Left cardiac atrium (tissue), 4 donors: ENCODE measurements around the gene TMEM179. TPM values are rescaled to one million over a fixed set of nuclear protein-coding genes. Genes with fewer than 3 reads are reported as not detected.

Experiments used
- ATAC-seq, 2 donors: fragments of 200-7000 bp; cut with Tn5 transposase; one replicate each; pipeline ENCODE4 v1.9.1; 2020; ENCODE audit warnings: mild to moderate bottlenecking in 2 of 2, moderate library complexity in 2 of 2
- DNase-seq: peaks from one replicate; pipeline ENCODE4 v3.0.0-alpha.2; 2020
- intact Hi-C, 2 donors: fragments of 100-400 bp; cut with DNase I; formaldehyde crosslinking; loops; one replicate each; pipeline versions ENCODE4 v1.14.1 to v1.15.1; 2022 to 2023
- total RNA-seq, 2 donors: library from RNA; stranded (reverse); fragmentation: NEBNext Ultra II Directional; extraction: Animal tissue kit (Norgen Biotek cat#: 25700); gene quantifications; one replicate each; pipeline ENCODE4 v1.2.1, GENCODE V29; 2021
- donor health status: DM: no; HTN: yes; CAD: no.
- donor health status: DM: no; HTN: yes; CAD: no; lungs with severe emphysema.
- donor health status: DM: yes; HTN: yes; CAD: no.
- donor health status: Dilated cardiomyopathy.

TMEM179 gene
- total RNA-seq, 2 donors from 2014 or later: 0.24 to 1.0 TPM

DNA sequence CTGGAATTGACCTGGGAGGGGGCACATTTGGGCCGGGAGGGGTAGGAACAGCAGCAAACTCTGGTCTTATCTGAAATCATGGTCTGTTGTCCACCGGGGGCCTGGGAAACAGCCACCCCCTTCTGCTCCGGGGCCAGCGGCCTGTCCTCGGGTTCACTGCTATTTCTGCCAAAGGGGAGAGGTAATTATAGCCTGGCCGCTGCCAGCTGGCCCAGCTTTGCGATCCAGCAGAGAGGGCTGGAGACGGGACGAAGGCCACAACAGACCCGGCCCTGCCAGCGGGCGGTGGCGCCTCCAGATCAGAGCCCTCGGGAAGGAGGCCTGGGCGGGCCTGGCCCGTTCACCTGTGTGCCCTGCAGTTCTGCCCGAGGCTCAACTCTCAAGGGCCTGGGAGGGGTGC, 25.1 kb downstream of the TMEM179 start, which contains the start of gene C14orf180:
Gene C14orf180, plus strand, starts transcription at position 258 of the 400 bp plus-strand sequence. CDS start 6,667 bp downstream, outside the sequence.
- peak; percentile 28 for ATAC-seq
- intact Hi-C loops: loop anchor here in 1 of 2 donors (5.0 kb wide), 1 partner anchor 58 kb away; no protein-coding TSS in a partner anchor
- peak; percentile 65 for DNase-seq

DNA sequence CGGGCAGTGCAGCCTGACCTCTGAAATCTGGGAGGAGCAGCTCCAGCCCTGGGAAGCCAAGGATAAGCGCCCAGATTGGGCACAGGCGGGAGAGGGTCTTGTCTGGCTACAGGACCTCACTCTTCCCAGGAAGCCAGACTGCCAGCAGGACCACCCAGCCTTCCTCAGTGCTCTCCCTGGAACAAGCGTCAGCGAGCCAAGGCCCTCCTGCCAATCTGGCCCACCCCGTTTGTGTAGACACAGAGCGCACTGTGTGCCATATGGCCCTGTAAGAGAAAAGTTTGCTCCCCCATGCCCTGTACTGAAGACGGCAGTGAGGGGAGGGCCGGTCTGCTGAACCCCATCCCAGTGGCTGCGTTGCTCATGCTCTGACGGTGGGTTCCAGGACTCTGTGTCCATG, 26.3 kb downstream of the TMEM179 start:
- ATAC-seq: no peak
- intact Hi-C loops: loop anchor here in 1 of 2 donors (5.0 kb wide), 1 partner anchor 59 kb away; no protein-coding TSS in a partner anchor

GRCh38 chr14:104577847-104578301, 26.7 kb downstream of the TMEM179 start:
- DNase-seq: no peak
- no peak for ATAC-seq
- intact Hi-C loops: loop anchor here in 1 of 2 donors (5.0 kb wide), 1 partner anchor 59 kb away; no protein-coding TSS in a partner anchor

More for the DNA sequence above, 26.3 kb downstream of the TMEM179 start:
- DNase-seq: no peak

- DNase-seq: no peak
- no peak for ATAC-seq
- intact Hi-C loops: loop anchor here in 1 of 2 donors (5.0 kb wide), 1 partner anchor 60 kb away; no protein-coding TSS in a partner anchor
Measured at GRCh38 chr14:104577426-104577825, 27.1 kb downstream of the TMEM179 start.

DNA sequence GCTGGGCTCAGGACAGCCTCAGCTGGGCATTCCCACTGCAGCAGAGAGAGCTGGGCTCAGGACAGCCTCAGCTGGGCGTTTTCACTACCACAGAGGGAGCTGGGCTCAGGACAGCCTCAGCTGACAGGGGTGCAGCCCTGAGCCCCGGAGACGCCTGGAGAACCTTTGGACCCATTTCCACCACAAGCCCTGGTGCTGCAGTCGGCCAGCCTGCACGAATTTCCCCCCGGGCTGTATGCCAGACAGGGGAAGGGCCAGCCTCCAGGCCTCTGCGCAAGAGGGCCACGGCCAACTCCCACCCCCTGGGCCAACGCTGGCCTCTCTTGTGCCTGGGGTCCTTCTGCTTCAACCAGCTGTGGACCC, 27.6 kb downstream of the TMEM179 start:
- DNase-seq (no peak), ATAC-seq (peak in 1 of 2 donors; percentile 4)
- intact Hi-C loops: loop anchor here in 1 of 2 donors (5.0 kb wide), 1 partner anchor 60 kb away; no protein-coding TSS in a partner anchor

GRCh38 chr14:104576232-104576969, 28.2 kb downstream of the TMEM179 start:
- no peak for ATAC-seq
- DNase-seq: no peak
- intact Hi-C loops: loop anchor here in 1 of 2 donors (5.0 kb wide), 1 partner anchor 61 kb away; no protein-coding TSS in a partner anchor

GRCh38 chr14:104574978-104575583, 29.5 kb downstream of the TMEM179 start:
- ATAC-seq: no peak
- intact Hi-C loops: loop anchor here in 1 of 2 donors (5.0 kb wide), 1 partner anchor 62 kb away; no protein-coding TSS in a partner anchor
- DNase-seq: no peak

GRCh38 chr14:104574536-104574935, 30.0 kb downstream of the TMEM179 start:
- ATAC-seq (no peak), DNase-seq (no peak)
- intact Hi-C loops: no loop called here

- DNase-seq (peak; percentile 40), ATAC-seq (peak; percentile 15 to 59)
- intact Hi-C loops: no loop called here
Measured at GRCh38 chr14:104573930-104574329, 30.6 kb downstream of the TMEM179 start.

DNA sequence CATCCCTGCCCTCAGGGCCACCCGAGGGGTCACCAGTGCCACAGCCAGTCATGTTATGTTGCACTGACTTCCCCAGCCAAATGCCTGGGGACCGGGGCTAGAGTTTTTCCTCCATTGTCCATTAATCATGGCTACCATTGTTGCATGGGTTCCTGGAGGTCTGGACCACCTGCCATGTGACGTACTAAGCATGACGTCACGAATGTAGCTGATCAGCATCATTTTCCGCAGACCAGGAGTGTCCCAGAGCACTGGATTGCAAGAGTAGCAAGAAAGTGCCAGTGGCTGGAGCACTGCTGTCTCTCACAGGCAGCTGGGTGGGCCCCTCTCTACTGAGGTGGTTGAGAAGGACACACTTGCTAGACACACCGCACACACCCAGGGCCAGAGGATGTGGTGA, 31.9 kb downstream of the TMEM179 start:
- DNase-seq (no peak), ATAC-seq (no peak)
- intact Hi-C loops: no loop called here

DNA sequence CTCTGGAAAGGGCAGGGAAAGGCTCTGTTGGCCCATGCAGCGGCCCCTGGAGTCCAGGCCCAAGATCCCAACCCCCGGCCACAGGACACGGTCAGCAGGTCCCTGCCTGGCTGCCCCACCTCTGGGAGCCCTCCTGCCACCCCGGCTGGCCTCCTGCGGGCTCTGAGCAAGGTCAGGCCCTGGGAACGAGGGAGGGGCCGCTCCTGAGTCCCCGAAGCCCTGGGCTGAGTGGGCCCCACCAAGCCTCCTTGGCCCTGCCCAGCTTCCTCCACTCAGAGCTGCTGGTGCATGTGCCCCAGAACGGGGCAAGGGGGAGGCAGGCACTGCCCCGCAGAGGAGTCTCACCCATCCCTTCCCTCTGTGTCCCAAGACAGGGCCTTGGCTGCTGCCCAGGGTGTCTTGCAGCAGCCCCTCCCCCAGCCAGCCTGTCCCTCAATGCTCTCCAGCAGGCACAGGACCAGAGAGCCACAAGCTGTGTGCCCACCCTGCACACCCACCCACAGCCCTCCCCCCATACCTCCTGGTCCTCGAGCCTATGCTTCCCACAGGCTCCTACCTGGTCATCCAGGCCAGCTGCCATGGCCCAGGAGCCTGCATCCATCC, 32.4 kb downstream of the TMEM179 start:
- no peak for DNase-seq
- ATAC-seq: peak; percentile 18 to 36
- intact Hi-C loops: no loop called here

DNA sequence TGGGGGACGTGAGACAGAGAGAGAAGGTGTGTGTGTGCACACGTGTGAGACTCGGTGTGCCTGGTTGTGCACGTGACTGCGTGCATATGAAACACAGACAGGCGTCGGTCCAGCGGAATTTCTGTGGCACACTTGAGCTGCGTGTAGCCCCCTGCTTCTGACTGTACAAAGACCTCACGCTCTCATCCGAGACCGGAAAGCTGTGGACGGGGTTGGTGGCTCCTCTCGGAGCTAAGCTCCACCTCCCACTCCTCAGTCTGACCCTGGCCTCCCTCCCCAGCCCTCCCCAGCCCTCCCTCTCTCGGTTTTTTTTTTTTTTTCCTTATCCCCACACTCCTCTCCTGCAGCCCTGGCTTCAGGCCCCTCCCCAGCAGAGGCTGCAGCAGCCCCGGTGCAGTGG, 33.3 kb downstream of the TMEM179 start:
- ATAC-seq: peak in 1 of 2 donors; percentile 2
- no peak for DNase-seq
- intact Hi-C loops: no loop called here

DNA sequence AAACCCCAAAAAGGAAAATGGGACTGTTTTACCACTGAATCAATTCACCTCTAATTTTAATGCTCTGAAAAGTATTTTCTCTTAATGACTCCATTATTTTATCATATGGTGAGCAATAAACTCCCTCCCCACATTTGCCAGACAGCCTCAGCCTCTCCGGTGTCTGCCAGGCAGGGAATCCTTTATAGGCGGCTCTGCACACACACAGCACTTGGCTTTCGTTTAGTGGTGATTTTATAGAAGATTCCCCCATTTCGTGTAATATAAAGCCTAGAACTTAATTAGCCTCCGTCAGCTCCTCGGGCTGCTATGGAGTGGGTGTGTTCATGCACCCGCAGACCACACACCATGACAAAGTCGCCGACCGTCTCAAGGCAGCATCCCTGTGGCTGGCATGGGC, 35.1 kb downstream of the TMEM179 start:
- no peak for ATAC-seq
- DNase-seq: no peak
- intact Hi-C loops: loop anchor here in 1 of 2 donors (10.0 kb wide), 1 partner anchor 495 kb away; no protein-coding TSS in a partner anchor

DNA sequence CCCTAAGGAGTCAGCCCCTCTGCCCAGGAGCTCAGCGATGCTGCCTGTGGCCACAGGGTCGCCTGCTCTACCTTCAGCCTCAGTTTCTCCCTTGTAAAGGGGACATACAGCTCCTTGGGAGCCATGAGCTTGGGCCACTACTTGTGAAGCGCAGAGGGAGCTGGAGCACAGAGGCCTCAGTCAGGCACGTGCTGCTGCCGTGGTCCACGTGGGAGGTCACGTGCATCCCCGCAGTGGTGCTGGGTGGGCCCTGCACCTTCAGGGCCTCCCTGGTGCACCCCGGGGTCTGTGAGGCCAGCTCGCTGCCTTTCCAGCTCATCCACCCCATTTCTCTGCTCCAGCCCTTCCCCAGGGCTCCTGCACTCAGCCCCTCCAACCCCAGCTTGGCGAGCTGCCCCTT, 36.0 kb downstream of the TMEM179 start:
- no peak for DNase-seq
- intact Hi-C loops: loop anchor here in 1 of 2 donors (10.0 kb wide), 1 partner anchor 494 kb away; no protein-coding TSS in a partner anchor
- ATAC-seq: no peak

GRCh38 chr14:104567957-104568225, 36.7 kb downstream of the TMEM179 start:
- no peak for DNase-seq
- ATAC-seq: no peak
- intact Hi-C loops: loop anchor here in 1 of 2 donors (10.0 kb wide), 1 partner anchor 493 kb away; no protein-coding TSS in a partner anchor

DNA sequence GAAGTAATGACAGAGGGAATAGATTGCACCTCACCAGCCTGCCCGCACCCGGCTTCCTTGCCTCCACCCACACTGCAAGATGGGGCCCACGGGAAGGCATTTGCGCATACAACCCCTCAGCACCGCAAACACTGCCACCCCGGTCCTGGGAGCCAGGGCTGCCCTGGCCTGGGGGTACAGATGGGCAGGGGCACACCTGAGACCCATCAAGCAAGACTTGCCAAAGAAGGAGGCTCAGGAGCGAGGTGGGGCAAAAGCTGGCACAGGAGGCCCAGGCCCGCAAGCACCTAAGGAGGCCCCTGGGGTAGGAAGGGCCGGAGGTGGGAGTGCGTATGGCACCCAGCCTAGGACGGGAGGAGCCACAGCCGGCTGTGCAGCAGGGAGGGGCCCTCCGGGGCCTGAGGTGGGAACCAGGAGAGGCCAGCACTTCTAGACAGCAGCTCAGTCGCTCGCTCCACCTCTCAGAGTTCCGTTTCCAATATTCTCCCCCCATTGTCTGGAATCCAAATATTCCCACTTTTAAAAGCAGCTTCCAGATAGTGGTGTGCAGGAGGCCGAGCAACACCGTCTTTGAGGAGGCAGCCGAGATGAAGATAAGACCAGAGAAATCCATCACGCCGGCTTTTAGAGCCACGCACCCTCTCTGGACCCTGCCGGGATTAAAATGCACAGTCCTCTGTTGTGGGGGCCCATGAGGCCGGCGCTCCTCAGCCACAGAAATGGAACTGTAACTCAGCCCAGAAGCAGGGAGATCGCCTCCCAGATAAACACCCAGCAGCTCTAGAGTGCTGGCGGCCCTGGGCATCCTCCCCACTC, 37.2 kb downstream of the TMEM179 start:
- intact Hi-C loops: loop anchor here in 1 of 2 donors (10.0 kb wide), 1 partner anchor 493 kb away; no protein-coding TSS in a partner anchor
- ATAC-seq: no peak
- DNase-seq: no peak

- intact Hi-C loops: loop anchor here (2.0 to 10.0 kb wide), 3 partner anchors 428 to 490 kb away; partner anchors contain the start of gene KIF26A (in 1 of the 2)
- no peak for DNase-seq
- ATAC-seq: no peak
Measured at GRCh38 chr14:104564744-104565679, 39.6 kb downstream of the TMEM179 start.
